ENCODE measurements around the gene BRDT. TPM values are rescaled to one million over a fixed set of nuclear protein-coding genes. Genes with fewer than 3 reads are reported as not detected.
"Not testable (repeated sequence)": the region's sequence is repeated elsewhere in the genome, so short reads cannot be mapped to it uniquely, and the experiment has no call there.

The BRDT gene
- total RNA-seq, 2 donors from 2014 or later, result not detected

GRCh38 chr1:91979383-91979782 lies 30.2 kb downstream of the BRDT start:
- intact Hi-C loops (cut with DNase I), result no loop called here
- no peak for DNase-seq (ENCODE audit: low spot score)

- no peak for DNase-seq (ENCODE audit: low spot score)
- intact Hi-C loops (cut with DNase I), result no loop called here
These were observed 31.5 kb downstream of the BRDT start for GRCh38 chr1:91980663-91981062.

- intact Hi-C loops (cut with DNase I), result no loop called here
- DNase-seq (ENCODE audit: low spot score), result no peak
These were observed 32.9 kb downstream of the BRDT start for GRCh38 chr1:91981996-91982609.

GRCh38 chr1:91993256-91993655 lies 44.1 kb downstream of the BRDT start:
- intact Hi-C loops (cut with DNase I), result no loop called here
- DNase-seq (ENCODE audit: low spot score), result no peak

- no peak for DNase-seq (ENCODE audit: low spot score)
- intact Hi-C loops (cut with DNase I), result no loop called here
These were observed 48.5 kb downstream of the BRDT start for GRCh38 chr1:91997607-91998195.

- DNase-seq (ENCODE audit: low spot score), result no peak
- intact Hi-C loops (cut with DNase I), result no loop called here
These were observed 54.9 kb downstream of the BRDT start for GRCh38 chr1:92004129-92004528.

- intact Hi-C loops (cut with DNase I), result no loop called here
- DNase-seq (ENCODE audit: low spot score), result no peak
These were observed 64.7 kb downstream of the BRDT start for GRCh38 chr1:92013923-92014322.

- DNase-seq (ENCODE audit: low spot score), result no peak
- intact Hi-C loops (cut with DNase I), result no loop called here
These were observed 67.6 kb downstream of the BRDT start for GRCh38 chr1:92016720-92017316.

GRCh38 chr1:92017656-92018055 lies 68.5 kb downstream of the BRDT start:
- intact Hi-C loops (cut with DNase I), result no loop called here
- no peak for DNase-seq (ENCODE audit: low spot score)

GRCh38 chr1:92026042-92026441 lies 76.8 kb downstream of the BRDT start:
- DNase-seq (ENCODE audit: low spot score); intact Hi-C loops (cut with DNase I): not testable (repeated sequence)

GRCh38 chr1:92026806-92027205 lies 77.6 kb downstream of the BRDT start:
- intact Hi-C loops (cut with DNase I), result no loop called here
- DNase-seq (ENCODE audit: low spot score), result no peak

GRCh38 chr1:92029241-92029922 lies 80.2 kb downstream of the BRDT start:
- intact Hi-C loops (cut with DNase I), result no loop called here
- DNase-seq (ENCODE audit: low spot score), result no peak

GRCh38 chr1:92030656-92031107 lies 81.5 kb downstream of the BRDT start:
- intact Hi-C loops (cut with DNase I), result no loop called here
- DNase-seq (ENCODE audit: low spot score), result no peak

- no peak for DNase-seq (ENCODE audit: low spot score)
- intact Hi-C loops (cut with DNase I), result no loop called here
These were observed 82.3 kb downstream of the BRDT start for GRCh38 chr1:92031281-92032110.

GRCh38 chr1:92037400-92037799 lies 88.2 kb downstream of the BRDT start:
- no peak for DNase-seq (ENCODE audit: low spot score)
- intact Hi-C loops (cut with DNase I), result no loop called here

- DNase-seq (ENCODE audit: low spot score), result no peak
- intact Hi-C loops (cut with DNase I), result no loop called here
These were observed 89.6 kb downstream of the BRDT start for GRCh38 chr1:92038695-92039346.

- DNase-seq (ENCODE audit: low spot score), result no peak
- intact Hi-C loops (cut with DNase I), result no loop called here
These were observed 91.8 kb downstream of the BRDT start for GRCh38 chr1:92040971-92041370.

- intact Hi-C loops (cut with DNase I), result no loop called here
- DNase-seq (ENCODE audit: low spot score), result no peak
These were observed 94.4 kb downstream of the BRDT start for GRCh38 chr1:92043621-92044020.
